ENCODE data around the gene LBR. TPM values are rescaled to one million over a fixed set of nuclear protein-coding genes. Genes with fewer than 3 reads are reported as not detected.

The LBR gene
- total RNA-seq, 4 donors from 2014 or later: 33.1 to 46.7 (median 36.8) TPM

DNA sequence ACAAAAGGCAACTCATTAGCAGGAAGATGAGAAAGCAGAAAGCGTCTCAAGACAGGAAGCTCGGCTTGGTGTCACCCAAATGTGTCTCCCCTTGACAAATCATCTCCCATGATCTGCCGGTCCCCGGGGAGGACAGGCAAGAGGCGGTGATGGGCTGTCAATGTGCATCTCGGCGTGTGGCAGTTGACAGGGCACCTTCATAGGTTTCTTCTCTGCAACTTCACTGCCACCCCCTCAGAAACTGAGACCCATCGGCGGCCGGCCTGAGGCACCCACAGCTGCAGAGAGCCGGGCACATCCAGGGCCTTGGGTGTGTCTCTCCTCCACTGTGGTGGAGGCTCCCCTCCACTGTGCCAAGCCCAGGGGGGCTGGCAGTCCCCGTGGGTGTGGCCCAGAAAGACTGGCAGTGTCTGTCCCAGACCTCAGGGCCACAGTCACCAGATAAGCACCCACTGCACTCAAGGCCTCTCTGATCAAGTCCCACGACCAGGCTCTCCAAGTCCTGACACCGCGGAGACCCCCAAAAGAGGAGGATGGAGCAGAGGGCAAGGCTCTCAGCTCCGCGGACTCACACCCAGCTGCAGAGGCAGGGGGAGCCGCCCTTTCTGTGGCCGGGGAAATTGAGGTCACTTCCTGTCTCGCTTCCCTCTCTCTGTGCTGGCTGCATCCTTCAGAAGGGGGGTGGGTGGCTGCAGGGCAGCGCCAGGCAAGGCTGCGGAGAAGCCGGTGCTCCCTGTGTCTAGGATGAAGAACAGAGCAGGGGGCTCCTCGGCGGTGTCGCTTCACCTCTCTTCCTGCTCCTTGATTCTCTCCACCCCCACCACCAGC lies 39.6 kb upstream of the LBR start:
- H3K4me1 ChIP-seq: peaks cover 0 to 3% of the 10 kb centered on the region in 2 donors
- H3K27me3 ChIP-seq: no peaks in the 10 kb centered on the region
- peak; percentile 30 to 38 for DNase-seq
- H3K27ac ChIP-seq: peak overlapping the region; percentile 16 to 41 (median 30)
- intact Hi-C loops (cut with DNase I): no loop called here
- no peak for TF ChIP-seq POLR2A (IDR thresholded peaks at IDR 0.05)
- TF ChIP-seq, protein P1, sequence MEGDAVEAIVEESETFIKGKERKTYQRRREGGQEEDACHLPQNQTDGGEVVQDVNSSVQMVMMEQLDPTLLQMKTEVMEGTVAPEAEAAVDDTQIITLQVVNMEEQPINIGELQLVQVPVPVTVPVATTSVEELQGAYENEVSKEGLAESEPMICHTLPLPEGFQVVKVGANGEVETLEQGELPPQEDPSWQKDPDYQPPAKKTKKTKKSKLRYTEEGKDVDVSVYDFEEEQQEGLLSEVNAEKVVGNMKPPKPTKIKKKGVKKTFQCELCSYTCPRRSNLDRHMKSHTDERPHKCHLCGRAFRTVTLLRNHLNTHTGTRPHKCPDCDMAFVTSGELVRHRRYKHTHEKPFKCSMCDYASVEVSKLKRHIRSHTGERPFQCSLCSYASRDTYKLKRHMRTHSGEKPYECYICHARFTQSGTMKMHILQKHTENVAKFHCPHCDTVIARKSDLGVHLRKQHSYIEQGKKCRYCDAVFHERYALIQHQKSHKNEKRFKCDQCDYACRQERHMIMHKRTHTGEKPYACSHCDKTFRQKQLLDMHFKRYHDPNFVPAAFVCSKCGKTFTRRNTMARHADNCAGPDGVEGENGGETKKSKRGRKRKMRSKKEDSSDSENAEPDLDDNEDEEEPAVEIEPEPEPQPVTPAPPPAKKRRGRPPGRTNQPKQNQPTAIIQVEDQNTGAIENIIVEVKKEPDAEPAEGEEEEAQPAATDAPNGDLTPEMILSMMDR (IDR thresholded peaks at IDR 0.05): no peak
- 70 to 71% methylated on average over 18 to 21 of the region's 26 CpGs for WGBS, 2 donors
- H3K9me3 ChIP-seq: no peaks in the 10 kb centered on the region
- no peak overlapping the region for H3K4me3 ChIP-seq (replicated peaks in 1 of 3)
- H3K36me3 ChIP-seq: no peaks in the 10 kb centered on the region

DNA sequence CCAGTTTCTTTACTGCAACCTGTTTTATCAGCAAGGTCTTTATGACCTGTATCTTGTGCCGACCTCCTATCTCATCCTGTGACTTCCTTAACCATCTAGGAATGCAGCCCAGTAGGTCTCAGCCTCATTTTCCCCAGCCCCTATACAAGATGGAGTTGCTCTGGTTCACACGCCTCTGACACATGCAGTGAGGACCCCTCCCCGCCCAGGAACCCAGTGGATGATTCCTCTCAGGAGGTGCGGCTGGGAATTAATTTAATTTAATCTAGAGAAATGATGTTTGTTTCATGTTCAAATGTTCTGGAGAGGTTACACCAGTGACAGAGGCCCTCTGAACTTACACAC lies 39.0 kb upstream of the LBR start:
- no peak for DNase-seq
- WGBS, 2 donors: 89 to 94% methylated on average over 4 of the region's 4 CpGs
- peaks cover 0 to 3% of the 10 kb centered on the region in 2 donors for H3K4me1 ChIP-seq
- H3K27me3 ChIP-seq: no peaks in the 10 kb centered on the region
- H3K27ac ChIP-seq: no peak overlapping the region
- no peak overlapping the region for H3K4me3 ChIP-seq (replicated peaks in 1 of 3)
- H3K9me3 ChIP-seq: no peaks in the 10 kb centered on the region
- no peaks in the 10 kb centered on the region for H3K36me3 ChIP-seq
- TF ChIP-seq, protein P1 (IDR thresholded peaks at IDR 0.05): no peak
- TF ChIP-seq POLR2A (IDR thresholded peaks at IDR 0.05): no peak
- intact Hi-C loops (cut with DNase I): no loop called here

DNA sequence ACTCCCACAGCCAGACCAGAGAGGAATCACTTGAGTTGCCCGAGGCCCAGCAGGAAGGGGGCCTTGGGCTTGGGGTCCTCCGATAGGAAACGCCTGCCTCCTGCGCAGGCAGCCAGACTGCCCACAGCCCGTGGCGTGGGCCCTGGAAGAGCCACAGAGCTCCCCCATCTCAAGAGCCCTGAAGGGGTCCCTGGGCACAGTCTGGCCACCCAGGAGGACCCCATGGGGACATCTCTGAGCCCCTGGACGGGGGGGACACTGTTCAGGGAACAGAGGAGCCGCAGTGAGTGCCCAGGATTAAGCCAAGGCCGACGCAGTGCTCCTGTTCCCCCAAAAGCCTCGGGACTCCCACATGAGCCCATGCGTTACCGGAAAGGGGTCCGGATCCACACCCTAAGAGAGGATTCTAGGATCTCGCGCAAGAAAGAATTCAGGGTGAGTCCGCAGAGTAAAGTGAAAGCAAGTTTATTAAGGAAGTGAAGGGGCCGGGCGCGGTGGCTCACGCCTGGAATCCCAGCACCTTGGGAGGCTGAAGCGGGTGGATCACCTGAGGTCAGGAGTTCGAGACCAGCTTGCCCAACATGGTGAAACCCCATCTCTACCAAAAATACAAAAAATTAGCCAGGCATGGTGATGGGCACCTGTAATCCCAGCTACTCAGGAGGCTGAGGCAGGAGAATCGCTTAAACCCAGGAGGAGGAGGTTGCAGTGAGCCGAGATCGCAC lies 38.1 kb upstream of the LBR start:
- H3K36me3 ChIP-seq: no peaks in the 10 kb centered on the region
- H3K4me1 ChIP-seq: peaks cover 0 to 3% of the 10 kb centered on the region in 2 donors
- H3K4me3 ChIP-seq (replicated peaks in 1 of 3): no peak overlapping the region
- intact Hi-C loops (cut with DNase I): no loop called here
- DNase-seq: no peak
- no peak overlapping the region for H3K27ac ChIP-seq
- TF ChIP-seq, protein P1 (IDR thresholded peaks at IDR 0.05): no peak
- TF ChIP-seq POLR2A (IDR thresholded peaks at IDR 0.05): no peak
- 91 to 92% methylated on average over 19 to 22 of the region's 26 CpGs for WGBS, 2 donors
- H3K27me3 ChIP-seq: no peaks in the 10 kb centered on the region
- H3K9me3 ChIP-seq: no peaks in the 10 kb centered on the region

DNA sequence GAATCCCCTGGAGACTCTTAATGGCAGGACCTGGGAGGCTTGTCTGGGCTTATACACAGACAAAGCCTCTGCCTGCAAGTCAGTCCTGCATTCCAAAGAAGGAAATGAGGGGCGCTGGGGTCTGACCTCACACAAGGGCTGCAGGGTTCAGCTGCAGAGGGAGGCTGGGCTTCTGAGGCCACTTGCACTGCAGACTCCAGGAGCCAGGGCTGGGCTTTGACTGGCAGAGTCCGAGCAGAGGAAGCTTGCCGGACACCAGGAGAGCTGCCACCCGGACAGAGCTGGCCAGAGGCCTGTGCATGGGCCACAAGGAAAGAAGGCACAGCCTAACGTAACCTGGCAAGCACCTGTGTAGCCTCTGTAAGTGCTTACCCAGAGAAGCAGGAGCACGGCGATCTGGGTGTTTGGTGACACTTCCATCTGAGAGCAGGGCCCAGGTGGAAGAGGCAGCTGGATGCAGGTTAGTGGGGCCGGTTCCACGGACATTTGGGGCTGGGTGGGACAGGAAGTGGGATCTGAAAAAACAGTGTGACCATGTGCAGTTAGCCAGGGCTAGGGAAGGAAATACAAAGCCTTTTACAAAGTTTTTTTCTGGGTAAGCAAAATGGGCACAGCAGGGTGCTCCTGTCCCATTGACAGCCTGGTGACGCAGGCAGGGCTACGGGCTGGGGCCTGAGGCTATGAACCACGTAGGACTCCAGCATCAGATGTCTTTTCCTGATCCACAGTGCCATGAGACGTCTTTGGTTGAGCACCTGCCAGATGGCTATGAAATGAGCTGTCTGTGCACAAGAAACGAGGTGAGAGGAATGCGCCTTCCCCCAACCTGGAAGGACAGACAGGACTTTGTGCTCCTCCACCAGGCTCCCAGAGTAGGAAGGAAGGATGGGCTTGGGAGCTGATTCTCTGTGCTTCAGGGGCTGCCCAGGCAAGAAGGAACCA lies 37.3 kb upstream of the LBR start:
- WGBS, 2 donors: 59 to 73% methylated on average over 12 to 15 of the region's 15 CpGs
- Histone ChIP-seq H3K4me1 (peaks cover 0 to 3% of the 10 kb centered on the region in 2 donors), H3K4me3 (replicated peaks in 1 of 3) (no peak overlapping the region), H3K36me3 (no peaks in the 10 kb centered on the region), H3K27ac (no peak overlapping the region), H3K9me3 (no peaks in the 10 kb centered on the region), H3K27me3 (no peaks in the 10 kb centered on the region)
- no peak for DNase-seq
- TF ChIP-seq POLR2A (IDR thresholded peaks at IDR 0.05): no peak
- TF ChIP-seq, protein P1 (IDR thresholded peaks at IDR 0.05): no peak
- intact Hi-C loops (cut with DNase I): no loop called here

All from thyroid gland (tissue), 4 donors.